ENCODE data around the gene SKIC2.
"Not testable (repeated sequence)": the region's sequence is repeated elsewhere in the genome, so short reads cannot be mapped to it uniquely, and the experiment has no call there.

SKIC2 gene

DNA sequence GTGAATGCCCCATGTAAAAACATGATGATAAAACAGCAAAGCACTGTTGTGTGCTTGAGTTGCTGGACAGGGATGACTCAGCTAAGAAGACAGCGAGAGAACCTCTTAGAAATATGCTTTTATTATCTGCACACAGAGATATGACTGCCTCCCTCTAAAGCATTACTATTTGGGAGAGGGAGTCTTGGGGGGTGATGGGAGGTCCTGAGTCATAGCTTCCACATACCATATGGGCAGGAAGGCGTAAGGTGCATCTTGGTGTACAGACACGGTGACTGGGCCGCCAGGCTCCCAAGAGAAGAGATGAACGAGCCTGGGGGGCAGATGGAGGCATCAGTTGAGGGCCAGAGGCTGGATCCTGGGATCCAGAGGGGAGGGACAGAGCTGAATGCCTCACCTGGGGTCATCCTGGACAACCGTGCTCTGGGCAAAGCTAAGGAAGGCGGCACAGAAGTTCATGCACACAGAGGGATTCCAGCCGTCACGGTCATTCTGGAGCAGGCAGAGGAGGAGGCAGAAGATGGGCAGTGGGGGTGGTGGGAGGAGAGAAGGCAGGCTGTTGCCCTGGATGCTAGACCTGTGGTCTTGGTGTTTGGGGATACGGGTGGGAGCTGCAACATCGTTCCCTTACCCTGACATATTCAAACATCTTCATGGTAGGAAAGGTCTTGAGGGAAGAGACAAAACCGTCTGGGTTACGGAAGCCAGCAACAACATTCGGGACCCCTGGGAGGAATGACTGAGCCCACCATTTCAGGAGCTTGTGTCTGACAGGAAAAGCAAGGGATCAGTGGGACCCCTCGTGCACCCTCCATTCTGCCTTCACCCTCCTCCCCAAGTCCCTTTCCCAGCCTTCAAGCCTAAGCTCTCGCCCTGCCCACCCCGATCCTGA, 11.0 kb downstream of the SKIC2 start:
- DNase-seq (ENCODE audit: low spot score), result no peak

GRCh38 chr6:31970604-31971271, 11.8 kb downstream of the SKIC2 start:
- no peak for DNase-seq (ENCODE audit: low spot score)

GRCh38 chr6:31971279-31971992, 12.5 kb downstream of the SKIC2 start:
- DNase-seq (ENCODE audit: low spot score), result no peak

GRCh38 chr6:31971993-31972708, 13.2 kb downstream of the SKIC2 start, which contains the start of gene DXO:
Gene DXO, minus strand, starts transcription at chr6:31972138. Its CDS starts 463 bp downstream, at chr6:31971675.
- DNase-seq (ENCODE audit: low spot score), result peak; percentile 96

DNA sequence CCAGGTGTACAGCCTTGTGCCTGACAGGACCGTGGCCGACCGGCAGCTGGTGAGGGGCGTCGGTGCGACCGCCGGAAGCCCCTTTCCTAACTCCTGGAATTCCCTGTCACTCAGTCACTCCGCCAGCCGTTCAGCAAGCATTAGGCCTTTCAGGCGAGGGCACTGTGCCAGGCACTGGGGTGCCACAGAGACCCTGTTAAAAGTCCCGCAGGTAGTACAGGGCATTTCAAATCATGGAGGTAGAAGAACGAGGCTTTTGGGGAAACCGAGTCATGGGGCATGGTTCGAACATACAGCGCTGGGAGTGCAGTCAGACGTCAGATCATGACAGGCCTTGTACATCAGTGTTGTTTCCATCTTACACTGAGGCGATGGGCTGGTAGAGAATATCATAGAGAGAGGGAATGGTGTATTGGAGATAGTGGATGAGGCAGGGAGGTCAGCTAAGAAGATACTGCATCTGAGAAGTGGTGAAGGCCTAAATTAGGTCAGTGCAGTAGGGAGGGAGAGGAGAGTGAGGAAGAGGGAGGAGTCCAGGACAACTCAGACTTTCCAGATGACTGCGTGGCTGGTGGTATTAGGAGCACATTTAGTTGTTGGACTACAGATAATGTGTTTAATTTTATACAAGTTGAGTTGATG, 13.9 kb downstream of the SKIC2 start:
- no peak for DNase-seq (ENCODE audit: low spot score)

DNA sequence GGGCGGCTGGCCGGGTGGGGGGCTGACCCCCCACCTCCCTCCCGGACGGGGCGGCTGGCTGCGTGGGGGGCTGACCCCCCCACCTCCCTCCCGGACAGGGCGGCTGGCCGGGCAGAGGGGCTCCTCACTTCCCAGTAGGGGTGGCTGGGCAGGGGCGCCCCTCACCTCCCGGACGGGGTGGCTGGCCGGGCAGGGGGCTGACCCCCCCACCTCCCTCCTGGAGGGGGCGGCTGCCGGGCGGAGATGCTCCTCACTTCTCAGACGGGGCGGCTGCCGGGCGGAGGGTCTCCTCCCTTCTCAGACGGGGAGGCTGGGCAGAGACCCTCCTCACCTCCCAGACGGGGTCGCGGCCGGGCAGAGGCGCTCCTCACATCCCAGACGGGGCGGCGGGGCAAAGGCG, 17.1 kb downstream of the SKIC2 start:
- DNase-seq (ENCODE audit: low spot score), result not testable (repeated sequence)

GRCh38 chr6:31977816-31978431, 18.9 kb downstream of the SKIC2 start:
- no peak for DNase-seq (ENCODE audit: low spot score)

- DNase-seq (ENCODE audit: low spot score), result no peak
Observed at GRCh38 chr6:31978831-31979230, 19.9 kb downstream of the SKIC2 start.

DNA sequence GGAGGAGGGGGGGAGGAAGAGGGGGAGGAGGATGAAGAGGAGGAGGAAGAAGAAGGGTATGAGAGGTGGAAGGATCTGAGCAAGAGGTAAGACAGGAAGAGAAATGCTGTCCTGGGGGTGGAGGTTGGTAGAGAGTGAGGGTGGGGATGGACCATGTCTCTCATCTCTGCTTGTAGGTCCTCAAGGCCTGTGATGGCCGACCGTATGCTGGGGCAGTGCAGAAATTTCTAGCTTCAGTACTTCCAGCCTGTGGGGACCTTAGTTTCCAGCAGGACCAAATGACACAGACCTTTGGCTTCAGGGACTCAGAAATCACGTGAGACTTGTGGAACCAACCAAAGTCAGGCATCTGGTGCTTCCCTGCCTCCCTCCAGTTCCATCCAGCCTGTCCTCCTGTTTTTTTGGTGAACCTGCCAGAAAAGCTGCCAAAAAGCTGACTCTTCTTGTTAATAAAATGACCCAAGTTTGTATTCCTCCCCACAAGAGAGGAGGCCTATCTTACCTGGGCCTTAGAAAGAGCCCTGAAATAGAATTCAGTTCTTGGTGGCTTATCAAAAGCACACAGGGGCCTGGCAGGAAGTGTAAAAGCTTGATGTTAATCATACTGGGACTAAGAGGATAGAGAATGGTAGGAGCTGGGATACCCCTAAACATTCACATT, 20.4 kb downstream of the SKIC2 start:
- DNase-seq (ENCODE audit: low spot score), result no peak

DNA sequence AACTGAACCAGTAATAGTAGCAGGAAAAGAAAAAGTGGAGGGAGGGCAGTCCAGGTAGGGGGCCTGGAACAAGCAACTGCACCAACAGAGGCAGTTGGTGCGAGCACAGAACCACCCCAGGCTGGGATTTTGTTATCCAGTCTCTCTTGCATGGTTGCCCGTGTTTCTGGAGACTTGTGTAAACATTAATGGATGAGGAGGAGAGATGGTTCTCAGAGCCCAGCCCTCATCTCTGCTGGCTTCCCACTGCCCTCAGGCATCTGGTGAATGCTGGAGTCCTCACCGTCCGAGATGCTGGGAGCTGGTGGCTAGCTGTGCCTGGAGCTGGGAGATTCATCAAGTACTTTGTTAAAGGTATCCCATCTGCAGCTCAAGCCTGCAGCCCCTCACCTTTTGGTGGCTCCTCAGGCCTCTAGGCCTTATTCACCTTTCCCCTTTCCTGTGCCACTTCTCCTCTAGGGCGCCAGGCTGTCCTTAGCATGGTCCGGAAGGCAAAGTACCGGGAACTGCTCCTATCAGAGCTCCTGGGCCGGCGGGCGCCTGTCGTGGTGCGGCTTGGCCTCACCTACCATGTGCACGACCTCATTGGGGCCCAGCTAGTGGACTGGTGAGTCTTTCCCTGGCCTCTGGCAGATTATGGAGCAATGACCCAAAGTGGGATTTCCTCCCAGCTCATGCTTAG, 21.4 kb downstream of the SKIC2 start:
- DNase-seq (ENCODE audit: low spot score), result not testable (repeated sequence)

GRCh38 chr6:31980998-31981397, 22.0 kb downstream of the SKIC2 start:
- not testable (repeated sequence) for DNase-seq (ENCODE audit: low spot score)

GRCh38 chr6:31981744-31982143, 22.8 kb downstream of the SKIC2 start, which contains the start of gene C4A:
Gene C4A, plus strand, starts transcription at chr6:31982057. Its CDS starts 51 bp downstream, at chr6:31982108.
- DNase-seq (ENCODE audit: low spot score), result not testable (repeated sequence)

DNA sequence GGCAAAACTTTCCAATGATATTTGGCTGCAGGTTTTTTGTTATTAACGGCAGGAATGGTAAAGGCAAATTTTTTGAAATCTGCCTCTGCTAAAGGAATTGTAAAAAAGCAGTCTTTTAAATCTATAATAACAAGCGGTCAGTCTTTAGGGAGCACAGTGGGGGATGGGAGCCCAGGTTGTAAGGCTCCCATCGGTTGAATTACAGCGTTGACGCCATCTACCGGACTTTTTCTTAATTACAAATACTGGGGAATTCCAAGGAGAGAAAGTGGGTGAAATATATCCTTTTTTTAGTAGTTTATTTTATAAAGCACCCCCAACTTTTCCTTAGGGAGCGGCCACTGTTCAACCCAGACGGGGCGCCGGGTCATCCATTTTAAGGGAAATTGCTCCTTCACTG, 30.4 kb downstream of the SKIC2 start:
- DNase-seq (ENCODE audit: low spot score), result not testable (repeated sequence)

DNA sequence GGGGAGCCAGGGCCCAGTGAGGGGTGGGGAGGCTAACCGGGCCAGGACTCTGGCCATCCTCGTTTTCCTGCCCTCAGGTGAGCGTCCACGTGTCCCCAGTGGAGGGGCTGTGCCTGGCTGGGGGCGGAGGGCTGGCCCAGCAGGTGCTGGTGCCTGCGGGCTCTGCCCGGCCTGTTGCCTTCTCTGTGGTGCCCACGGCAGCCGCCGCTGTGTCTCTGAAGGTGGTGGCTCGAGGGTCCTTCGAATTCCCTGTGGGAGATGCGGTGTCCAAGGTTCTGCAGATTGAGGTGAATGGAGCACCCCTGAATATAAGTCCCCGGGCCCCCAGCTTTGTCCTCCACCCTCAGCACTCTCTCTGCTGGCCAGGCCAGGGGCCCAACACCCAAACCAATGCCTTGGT, 35.4 kb downstream of the SKIC2 start:
- DNase-seq (ENCODE audit: low spot score), result not testable (repeated sequence)

DNA sequence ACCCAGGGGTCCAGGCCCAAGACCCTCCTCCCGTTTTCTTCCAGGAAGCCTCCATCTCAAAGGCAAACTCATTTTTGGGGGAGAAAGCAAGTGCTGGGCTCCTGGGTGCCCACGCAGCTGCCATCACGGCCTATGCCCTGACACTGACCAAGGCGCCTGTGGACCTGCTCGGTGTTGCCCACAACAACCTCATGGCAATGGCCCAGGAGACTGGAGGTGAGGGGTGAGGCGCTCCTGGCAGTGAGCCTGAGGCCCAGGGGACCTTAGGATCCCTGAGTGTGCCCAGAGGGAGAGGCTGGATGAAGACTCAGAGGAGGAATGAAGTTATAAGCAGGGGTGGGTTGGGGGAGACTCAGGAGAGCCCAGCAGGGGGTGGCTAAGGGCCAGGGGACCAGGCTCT, 37.4 kb downstream of the SKIC2 start:
- not testable (repeated sequence) for DNase-seq (ENCODE audit: low spot score)

GRCh38 chr6:32002546-32003268, 43.7 kb downstream of the SKIC2 start:
- DNase-seq (ENCODE audit: low spot score), result not testable (repeated sequence)

- DNase-seq (ENCODE audit: low spot score), result not testable (repeated sequence)
Observed at GRCh38 chr6:32003301-32003700, 44.3 kb downstream of the SKIC2 start.

DNA sequence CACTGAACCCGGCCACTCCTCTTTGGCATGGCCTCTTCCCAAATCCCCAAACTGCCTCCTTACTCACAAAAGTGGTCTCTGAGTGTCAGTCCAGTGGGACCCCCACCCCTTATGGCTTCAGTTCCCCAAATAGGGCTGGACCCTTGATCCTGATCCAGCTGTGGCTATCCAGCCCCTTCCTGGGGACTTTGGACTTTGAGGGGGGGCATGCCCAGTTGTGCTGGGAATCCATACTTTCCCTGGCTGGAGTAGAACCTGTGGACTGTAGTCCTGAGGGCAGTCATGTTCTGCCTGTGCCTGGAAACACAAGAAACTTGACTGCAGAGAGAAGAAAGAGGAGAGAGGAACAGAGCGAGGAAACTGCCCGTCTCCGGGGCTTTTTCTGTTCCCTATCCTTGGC, 45.4 kb downstream of the SKIC2 start:
- DNase-seq (ENCODE audit: low spot score), result not testable (repeated sequence)
